Osteocyte (in vitro differentiated cells): ENCODE data around the gene JPH3. TPM values are rescaled to one million over a fixed set of nuclear protein-coding genes. Genes with fewer than 3 reads are reported as not detected.

ENCODE experiments used
- DNase-seq: peaks from one replicate; pipeline ENCODE4 v3.0.0; 2021; ENCODE audit warnings: mixed read lengths; ENCODE audit not compliant: unreplicated experiment; ENCODE audit errors: extremely low spot score
- H3K27ac Mint-ChIP-seq: one replicate; pipeline ENCODE4 v1.8.0; 2021; ENCODE audit warnings: mild to moderate bottlenecking, mixed read lengths; ENCODE audit not compliant: unreplicated experiment
- H3K27me3 Mint-ChIP-seq: one replicate; pipeline ENCODE4 v1.8.0; 2021; ENCODE audit warnings: mixed read lengths; ENCODE audit not compliant: unreplicated experiment
- H3K36me3 Mint-ChIP-seq: one replicate; pipeline ENCODE4 v1.8.0; 2021; ENCODE audit warnings: mixed read lengths; ENCODE audit not compliant: unreplicated experiment
- H3K4me1 Mint-ChIP-seq: one replicate; pipeline ENCODE4 v1.8.0; 2021; ENCODE audit warnings: mixed read lengths; ENCODE audit not compliant: unreplicated experiment
- H3K4me3 Mint-ChIP-seq: one replicate; pipeline ENCODE4 v1.8.0; 2021; ENCODE audit warnings: mild to moderate bottlenecking, moderate library complexity, mixed read lengths; ENCODE audit not compliant: unreplicated experiment
- H3K9me3 Mint-ChIP-seq: one replicate; pipeline ENCODE4 v1.8.0; 2021; ENCODE audit warnings: mixed read lengths; ENCODE audit not compliant: unreplicated experiment
- total RNA-seq: library from RNA; stranded (reverse); gene quantifications from 2 replicates; pipeline ENCODE4 v1.2.1, GENCODE V29; 2021
- TF ChIP-seq, protein P1 (sequence below): fragments of 200-600 bp; sonication (generic); IDR thresholded peaks from 2 replicates; pipeline ENCODE4 v1.5.0; 2021; ENCODE audit warnings: antibody characterized with exemption, mild to moderate bottlenecking, moderate library complexity

JPH3 gene
- total RNA-seq, 1 donor from 2014 or later, result 2.6 TPM

DNA sequence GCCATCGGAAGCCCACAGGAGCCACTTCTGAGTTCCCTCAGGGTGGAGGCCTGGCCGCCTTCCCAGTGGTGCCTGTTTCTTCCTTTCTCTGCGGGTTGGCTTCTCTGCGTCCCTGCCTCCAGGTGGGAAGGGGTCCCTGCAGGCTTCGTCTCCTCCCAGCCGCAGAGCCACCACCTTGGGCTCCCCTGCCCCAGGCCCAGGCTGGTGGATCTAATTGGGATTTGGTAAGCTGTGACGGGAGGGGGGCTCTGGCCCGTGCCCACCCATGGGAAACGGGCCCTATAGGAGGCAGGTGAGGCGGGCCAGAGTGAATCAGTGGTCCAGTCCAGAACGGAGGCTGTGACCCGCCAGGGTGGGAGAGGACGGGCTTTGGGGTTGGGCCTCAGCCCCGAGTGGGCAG lies 32.1 kb downstream of the JPH3 start:
- no peak for DNase-seq
- H3K27ac Mint-ChIP-seq, result no peak overlapping the region
- H3K9me3 Mint-ChIP-seq, result peaks cover 11% of the 10 kb centered on the region
- TF ChIP-seq, protein P1, sequence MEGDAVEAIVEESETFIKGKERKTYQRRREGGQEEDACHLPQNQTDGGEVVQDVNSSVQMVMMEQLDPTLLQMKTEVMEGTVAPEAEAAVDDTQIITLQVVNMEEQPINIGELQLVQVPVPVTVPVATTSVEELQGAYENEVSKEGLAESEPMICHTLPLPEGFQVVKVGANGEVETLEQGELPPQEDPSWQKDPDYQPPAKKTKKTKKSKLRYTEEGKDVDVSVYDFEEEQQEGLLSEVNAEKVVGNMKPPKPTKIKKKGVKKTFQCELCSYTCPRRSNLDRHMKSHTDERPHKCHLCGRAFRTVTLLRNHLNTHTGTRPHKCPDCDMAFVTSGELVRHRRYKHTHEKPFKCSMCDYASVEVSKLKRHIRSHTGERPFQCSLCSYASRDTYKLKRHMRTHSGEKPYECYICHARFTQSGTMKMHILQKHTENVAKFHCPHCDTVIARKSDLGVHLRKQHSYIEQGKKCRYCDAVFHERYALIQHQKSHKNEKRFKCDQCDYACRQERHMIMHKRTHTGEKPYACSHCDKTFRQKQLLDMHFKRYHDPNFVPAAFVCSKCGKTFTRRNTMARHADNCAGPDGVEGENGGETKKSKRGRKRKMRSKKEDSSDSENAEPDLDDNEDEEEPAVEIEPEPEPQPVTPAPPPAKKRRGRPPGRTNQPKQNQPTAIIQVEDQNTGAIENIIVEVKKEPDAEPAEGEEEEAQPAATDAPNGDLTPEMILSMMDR, result no peak
- H3K27me3 Mint-ChIP-seq, result peaks cover 38% of the 10 kb centered on the region
- no peak overlapping the region for H3K4me3 Mint-ChIP-seq
- H3K4me1 Mint-ChIP-seq, result peaks cover 10% of the 10 kb centered on the region
- no peaks in the 10 kb centered on the region for H3K36me3 Mint-ChIP-seq

DNA sequence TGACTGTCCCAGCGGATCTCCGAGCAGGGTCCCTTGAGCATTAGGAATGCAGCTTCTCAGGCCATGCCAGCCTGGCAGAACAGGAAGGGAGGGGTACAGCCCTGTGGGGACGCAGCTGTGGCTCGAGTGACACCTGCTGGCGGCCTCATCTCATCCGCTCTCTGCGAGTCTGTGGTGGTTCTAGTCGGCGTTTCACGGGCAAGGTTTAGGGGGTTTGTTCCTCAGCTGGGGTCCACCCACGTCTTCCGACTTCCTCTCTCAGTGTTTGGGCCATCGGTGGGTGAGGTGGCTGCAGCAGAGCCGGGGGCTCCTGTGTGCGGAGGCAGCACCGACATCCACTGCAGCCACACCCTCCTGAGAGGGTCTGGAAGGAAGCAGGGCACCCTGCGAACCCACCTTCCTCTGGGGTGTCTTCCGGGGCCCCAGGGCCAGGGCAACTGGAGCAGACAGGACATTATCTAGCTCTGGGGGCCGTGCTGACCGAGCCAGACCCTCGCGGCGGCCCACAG lies 33.3 kb downstream of the JPH3 start:
- H3K27me3 Mint-ChIP-seq, result peaks cover 36% of the 10 kb centered on the region
- H3K36me3 Mint-ChIP-seq, result no peaks in the 10 kb centered on the region
- no peak overlapping the region for H3K27ac Mint-ChIP-seq
- H3K4me1 Mint-ChIP-seq, result peaks cover 10% of the 10 kb centered on the region
- no peak for DNase-seq
- H3K9me3 Mint-ChIP-seq, result peaks cover 6% of the 10 kb centered on the region
- TF ChIP-seq, protein P1, result peak; percentile 73
- no peak overlapping the region for H3K4me3 Mint-ChIP-seq

DNA sequence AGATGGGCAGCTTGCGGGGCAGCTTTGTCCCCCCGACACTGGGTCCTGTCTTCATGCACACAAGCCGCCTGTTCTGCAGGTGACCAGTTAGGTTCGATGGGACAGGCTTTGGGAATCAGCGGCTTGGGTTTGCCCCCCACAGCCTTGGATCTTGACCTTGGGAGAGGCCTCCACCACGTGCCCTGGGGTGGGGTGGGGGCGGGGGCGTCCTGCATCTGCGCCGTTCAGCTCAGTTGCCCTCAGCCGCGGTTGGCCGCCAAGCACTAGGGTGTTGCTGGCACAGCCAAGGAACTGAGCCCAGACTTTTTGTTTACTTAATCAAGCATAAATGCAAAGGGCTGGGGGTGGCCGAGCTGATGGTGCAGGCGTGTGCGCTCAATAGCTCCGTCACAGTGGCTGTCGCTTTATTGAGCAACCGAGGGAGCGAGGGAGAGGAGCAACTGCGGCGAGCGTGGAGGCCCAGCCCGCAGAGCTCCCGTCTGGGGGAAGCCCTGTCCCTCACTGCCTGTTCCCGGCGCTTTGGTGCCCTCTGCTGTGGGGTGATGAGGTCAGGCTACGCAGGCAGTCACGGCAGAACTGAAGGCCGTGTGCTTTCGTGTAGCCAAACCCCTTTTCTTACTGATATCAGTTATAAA lies 33.9 kb downstream of the JPH3 start:
- H3K9me3 Mint-ChIP-seq, result peaks cover under 1% of the 10 kb centered on the region
- TF ChIP-seq, protein P1, result peak; percentile 71
- no peak overlapping the region for H3K4me3 Mint-ChIP-seq
- peaks cover 34% of the 10 kb centered on the region for H3K27me3 Mint-ChIP-seq
- no peak overlapping the region for H3K27ac Mint-ChIP-seq
- no peak for DNase-seq
- peaks cover 10% of the 10 kb centered on the region for H3K4me1 Mint-ChIP-seq
- H3K36me3 Mint-ChIP-seq, result no peaks in the 10 kb centered on the region

DNA sequence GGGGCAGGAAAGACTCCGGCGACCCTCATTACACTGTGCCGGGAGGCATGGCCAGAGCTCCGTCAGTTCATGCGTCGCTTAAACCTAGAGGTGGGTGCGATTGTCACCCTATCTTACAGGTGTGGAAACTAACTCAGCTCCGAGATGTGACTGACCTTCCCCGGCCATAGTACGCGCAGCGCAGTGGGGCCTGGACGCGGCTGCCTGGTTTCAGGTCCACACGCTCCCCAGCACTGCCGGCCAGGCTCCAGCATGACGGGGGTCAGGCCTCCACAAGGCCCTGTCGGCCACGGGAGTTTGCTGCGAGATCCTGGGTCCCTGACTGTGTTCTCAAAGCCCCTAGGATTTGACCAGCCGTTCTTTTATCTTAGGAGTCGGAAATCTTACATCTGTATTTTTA lies 34.4 kb downstream of the JPH3 start:
- peaks cover 33% of the 10 kb centered on the region for H3K27me3 Mint-ChIP-seq
- TF ChIP-seq, protein P1, result no peak
- peaks cover 10% of the 10 kb centered on the region for H3K4me1 Mint-ChIP-seq
- no peaks in the 10 kb centered on the region for H3K9me3 Mint-ChIP-seq
- no peaks in the 10 kb centered on the region for H3K36me3 Mint-ChIP-seq
- DNase-seq, result no peak
- no peak overlapping the region for H3K4me3 Mint-ChIP-seq
- H3K27ac Mint-ChIP-seq, result no peak overlapping the region

DNA sequence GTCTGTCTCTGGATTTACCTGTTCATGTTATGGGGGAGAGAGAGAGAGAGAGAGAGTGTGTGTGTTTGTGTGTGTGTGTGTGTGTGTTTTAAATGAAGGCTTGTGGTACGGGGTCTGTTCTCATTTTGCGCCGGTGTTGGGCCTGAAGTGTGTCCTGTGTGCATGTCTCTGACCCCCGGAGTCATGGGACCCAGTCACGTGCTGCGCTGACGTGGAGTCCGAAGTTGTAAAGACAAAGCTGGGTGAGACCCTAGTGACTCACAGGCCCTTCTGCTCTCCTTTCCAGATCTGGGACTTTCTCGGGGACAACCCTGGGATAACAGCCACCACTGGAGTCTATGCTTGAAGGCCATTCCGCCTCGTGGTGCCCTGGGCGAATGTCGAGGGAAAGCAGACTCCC lies 35.0 kb downstream of the JPH3 start:
- peaks cover 10% of the 10 kb centered on the region for H3K4me1 Mint-ChIP-seq

More for the DNA sequence above, 35.0 kb downstream of the JPH3 start:
- Mint-ChIP-seq H3K9me3 (no peaks in the 10 kb centered on the region), H3K4me3 (no peak overlapping the region), H3K36me3 (no peaks in the 10 kb centered on the region), H3K27ac (no peak overlapping the region), H3K27me3 (peaks cover 28% of the 10 kb centered on the region)
- no peak for DNase-seq
- TF ChIP-seq, protein P1, result no peak
